Spleen (tissue), 7 donors: ENCODE measurements around the gene KCNJ10.

Experiments
- POLR2AphosphoS5 ChIP-seq, 3 donors: sonication (generic); formaldehyde crosslinking; IDR thresholded peaks; one replicate each; pipeline ENCODE4 v1.5.1; 2017; ENCODE audit warnings: antibody characterized with exemption in 3 of 3
- TF ChIP-seq, protein P1 (sequence below), 11 experiments: fragments of 200-600 bp in 7 of 11; fragments of 450-650 bp in 4 of 11; sonication (generic) in 4 of 11; IDR thresholded peaks in 8 of 11; conservative IDR thresholded peaks in 3 of 11; 1 replicate in 7 of 11; 2 replicates in 4 of 11; pipeline versions ENCODE4 v1.4.0 to v1.8.0; 2016 to 2021; ENCODE audit warnings: antibody characterized with exemption in 11 of 11, inconsistent platforms in 4 of 11, mild to moderate bottlenecking in 1 of 11
- donor health status: DM: no; HTN: no; CAD: no; lungs with moderate emphysema.
- donor health status: DM: no; HTN: no; CAD: no.
- donor health status: DM: no; HTN: no; CAD: no.

DNA sequence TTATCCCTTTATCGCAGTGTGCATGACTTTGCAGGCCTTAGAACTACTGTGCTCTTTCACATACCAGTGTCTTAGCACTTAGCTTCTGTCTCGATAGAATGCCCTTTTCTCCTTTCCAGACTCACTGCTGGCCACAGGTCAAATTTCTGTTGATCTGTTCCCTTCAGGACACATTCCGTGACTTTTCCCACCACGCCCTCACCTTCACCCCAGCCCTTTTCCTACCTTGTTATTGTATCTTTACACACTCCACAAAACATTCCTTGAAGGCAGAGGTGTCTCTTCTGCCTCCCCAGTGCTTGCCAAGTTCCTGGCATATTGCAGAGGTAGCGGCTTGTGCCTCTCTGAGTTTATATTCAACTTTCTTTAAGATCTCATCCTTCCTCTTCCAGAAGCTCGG, 120.8 kb downstream of the KCNJ10 start:
- TF ChIP-seq, protein P1, sequence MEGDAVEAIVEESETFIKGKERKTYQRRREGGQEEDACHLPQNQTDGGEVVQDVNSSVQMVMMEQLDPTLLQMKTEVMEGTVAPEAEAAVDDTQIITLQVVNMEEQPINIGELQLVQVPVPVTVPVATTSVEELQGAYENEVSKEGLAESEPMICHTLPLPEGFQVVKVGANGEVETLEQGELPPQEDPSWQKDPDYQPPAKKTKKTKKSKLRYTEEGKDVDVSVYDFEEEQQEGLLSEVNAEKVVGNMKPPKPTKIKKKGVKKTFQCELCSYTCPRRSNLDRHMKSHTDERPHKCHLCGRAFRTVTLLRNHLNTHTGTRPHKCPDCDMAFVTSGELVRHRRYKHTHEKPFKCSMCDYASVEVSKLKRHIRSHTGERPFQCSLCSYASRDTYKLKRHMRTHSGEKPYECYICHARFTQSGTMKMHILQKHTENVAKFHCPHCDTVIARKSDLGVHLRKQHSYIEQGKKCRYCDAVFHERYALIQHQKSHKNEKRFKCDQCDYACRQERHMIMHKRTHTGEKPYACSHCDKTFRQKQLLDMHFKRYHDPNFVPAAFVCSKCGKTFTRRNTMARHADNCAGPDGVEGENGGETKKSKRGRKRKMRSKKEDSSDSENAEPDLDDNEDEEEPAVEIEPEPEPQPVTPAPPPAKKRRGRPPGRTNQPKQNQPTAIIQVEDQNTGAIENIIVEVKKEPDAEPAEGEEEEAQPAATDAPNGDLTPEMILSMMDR (IDR thresholded peaks at IDR 0.05 in 8 of 11, conservative IDR thresholded peaks at IDR 0.05 in 3 of 11) = no peak
- no peak for TF ChIP-seq POLR2AphosphoS5 (IDR thresholded peaks at IDR 0.05)
